ENCODE results near the gene C16orf89.

The C16orf89 gene

DNA sequence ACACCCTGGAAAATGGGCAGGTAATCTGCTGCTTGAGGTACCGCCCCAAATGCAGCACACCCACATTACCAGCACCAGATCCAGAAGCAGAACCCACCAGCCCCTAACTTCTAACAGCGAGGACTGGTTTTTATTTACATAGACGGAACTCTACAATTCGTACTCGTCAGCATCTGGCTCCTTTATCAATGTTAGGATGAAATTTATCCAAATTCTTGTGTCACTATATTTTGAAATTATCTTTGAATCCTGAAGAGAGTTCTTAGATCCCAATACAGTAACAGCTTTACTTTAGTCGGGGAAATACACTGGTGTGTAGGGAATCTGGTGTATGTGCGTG, 5.6 kb upstream of the C16orf89 start:
- no peak for DNase-seq (ENCODE audit: low spot score)
- CTCF ChIA-PET = no interaction called here

DNA sequence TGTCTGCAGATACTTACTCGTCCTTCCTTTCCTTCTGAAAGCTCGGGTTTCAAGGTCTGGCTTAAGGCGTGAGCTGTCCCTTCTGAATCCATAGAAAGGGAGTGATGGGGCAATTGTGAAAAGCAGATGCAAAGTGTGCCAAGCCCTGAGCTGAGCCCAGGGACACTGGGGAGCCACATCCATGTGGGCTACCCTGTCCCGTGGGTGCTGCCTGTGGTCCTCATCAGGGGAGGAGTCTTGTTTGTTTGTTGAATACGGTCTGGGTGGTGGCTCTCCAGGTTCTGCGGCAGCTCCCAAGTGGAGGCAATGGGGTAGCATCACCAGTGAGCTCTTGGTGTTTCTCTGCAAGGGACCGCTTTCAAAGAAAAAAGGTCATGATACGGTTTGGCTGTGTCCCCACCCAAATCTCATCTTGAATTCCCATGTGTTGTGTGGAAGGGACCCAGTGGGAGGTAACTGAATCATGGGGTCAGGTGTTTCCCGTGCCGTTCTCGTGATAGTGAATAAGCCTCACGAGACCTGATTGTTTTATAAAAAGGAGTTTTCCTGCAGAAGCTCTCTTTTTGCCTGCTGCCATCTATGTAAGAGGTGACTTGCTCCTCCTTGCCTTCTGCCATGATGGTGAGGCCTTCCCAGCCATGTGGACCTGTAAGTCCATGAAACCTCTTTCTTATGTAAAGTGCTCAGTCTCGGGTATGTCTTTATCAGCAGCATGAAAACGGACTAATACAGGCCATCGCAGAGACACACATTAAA, 4.9 kb upstream of the C16orf89 start:
- CTCF ChIA-PET = no interaction called here

More for the DNA sequence above, 5.6 kb upstream of the C16orf89 start:
- TF ChIP-seq CTCF (conservative IDR thresholded peaks at IDR 0.05; ENCODE audit: low read depth) = no peak
- POLR2A ChIA-PET (ENCODE audit: low non-redundant PET) = no interaction called here
- peak overlapping the region; percentile 77 for H3K27ac ChIP-seq

GRCh38 chr16:5069854-5070253, 4.1 kb upstream of the C16orf89 start:
- DNase-seq (ENCODE audit: low spot score) = no peak
- CTCF ChIA-PET = no interaction called here
- POLR2A ChIA-PET (ENCODE audit: low non-redundant PET) = no interaction called here
- H3K27ac ChIP-seq = no peak overlapping the region
- TF ChIP-seq CTCF (conservative IDR thresholded peaks at IDR 0.05; ENCODE audit: low read depth) = no peak

More for the DNA sequence above, 4.9 kb upstream of the C16orf89 start:
- no peak for DNase-seq (ENCODE audit: low spot score)
- no peak for TF ChIP-seq CTCF (conservative IDR thresholded peaks at IDR 0.05; ENCODE audit: low read depth)
- POLR2A ChIA-PET (ENCODE audit: low non-redundant PET) = no interaction called here
- no peak overlapping the region for H3K27ac ChIP-seq

DNA sequence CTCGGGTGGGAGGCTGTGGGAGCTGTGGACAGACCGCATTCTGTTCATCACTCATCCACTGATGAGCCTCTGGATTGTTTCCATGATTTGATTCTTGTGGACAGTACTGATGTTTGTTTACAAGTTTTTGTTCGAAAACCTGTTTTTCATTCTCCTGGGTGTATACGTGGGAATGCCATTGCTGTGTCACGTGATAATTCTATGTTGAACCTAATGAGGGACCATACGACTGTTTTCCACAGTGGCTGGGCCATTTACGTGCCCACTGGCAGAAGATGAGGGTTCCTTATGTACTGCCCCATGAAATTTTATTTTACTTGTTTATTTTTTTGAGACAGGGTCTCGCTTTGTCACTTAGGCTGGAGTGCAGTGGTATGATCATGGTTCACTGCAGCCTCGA, 3.3 kb upstream of the C16orf89 start:
- TF ChIP-seq CTCF (conservative IDR thresholded peaks at IDR 0.05; ENCODE audit: low read depth) = no peak
- POLR2A ChIA-PET (ENCODE audit: low non-redundant PET) = no interaction called here
- CTCF ChIA-PET = no interaction called here

DNA sequence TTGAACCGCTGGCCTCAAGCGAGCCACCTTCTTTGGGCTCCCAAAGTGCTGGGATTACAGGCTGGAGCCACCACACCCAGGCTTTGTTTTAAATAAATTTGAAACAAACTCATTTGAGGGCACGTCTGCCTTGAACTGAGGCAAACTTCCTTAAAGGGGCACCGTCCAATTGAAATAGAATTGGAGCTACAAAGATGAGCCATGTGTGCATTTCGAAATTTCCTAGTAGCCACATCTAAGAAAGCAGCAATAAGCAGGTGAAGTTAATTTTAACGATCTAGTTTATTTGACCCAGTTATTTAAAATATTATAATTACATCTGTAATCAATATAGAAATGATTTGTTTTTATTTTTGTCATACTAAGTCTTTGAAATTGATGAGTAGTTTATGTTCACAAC, 755 bp upstream of the C16orf89 start:
- TF ChIP-seq CTCF (conservative IDR thresholded peaks at IDR 0.05; ENCODE audit: low read depth) = no peak
- POLR2A ChIA-PET (ENCODE audit: low non-redundant PET) = no interaction called here
- no peak for DNase-seq (ENCODE audit: low spot score)
- CTCF ChIA-PET = no interaction called here
- no peak overlapping the region for H3K27ac ChIP-seq

More for the DNA sequence above, 3.3 kb upstream of the C16orf89 start:
- DNase-seq (ENCODE audit: low spot score) = no peak
- H3K27ac ChIP-seq = no peak overlapping the region

DNA sequence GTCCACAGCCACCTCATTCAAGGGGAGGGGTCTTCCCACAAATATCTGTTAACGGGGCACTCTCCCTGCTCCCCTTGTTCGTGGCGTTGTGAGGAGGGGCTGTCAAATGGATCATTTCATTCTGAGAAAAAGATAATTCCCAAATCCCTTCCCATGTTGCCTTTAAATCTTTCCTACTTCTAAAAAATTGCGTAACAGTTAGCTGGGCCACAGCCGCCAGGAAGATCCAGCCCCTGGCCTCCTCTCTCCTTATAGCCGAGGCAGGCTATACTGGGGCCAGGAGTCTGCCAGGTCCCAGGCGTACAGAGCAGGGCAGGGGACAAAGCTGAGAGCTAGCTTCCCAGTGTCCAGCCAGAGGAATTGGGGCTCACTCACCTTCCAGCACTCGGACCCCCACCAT, 430 bp downstream of the C16orf89 start:
- no peak for DNase-seq (ENCODE audit: low spot score)
- no peak for TF ChIP-seq CTCF (conservative IDR thresholded peaks at IDR 0.05; ENCODE audit: low read depth)
- H3K27ac ChIP-seq = no peak overlapping the region
- CTCF ChIA-PET = no interaction called here
- POLR2A ChIA-PET (ENCODE audit: low non-redundant PET) = no interaction called here

Measured in RWPE1 (cell line).